Tibial artery (tissue), 4 donors: ENCODE data around the gene AMOTL1.

Experiments
- DNase-seq, 2 donors: peaks; one replicate each; pipeline ENCODE4 v3.0.0-alpha.2; 2019
- H3K27ac ChIP-seq, 2 donors: fragments of 200-600 bp; sonication (generic) in 1 of 2; 1 replicate in 1 of 2; 2 replicates in 1 of 2; pipeline ENCODE4 v1.5.1; 2018 to 2019; ENCODE audit warnings: mild to moderate bottlenecking in 1 of 2
- H3K27me3 ChIP-seq, 2 donors: fragments of 200-600 bp; sonication (generic) in 1 of 2; one replicate each; pipeline versions ENCODE4 v1.5.1 to v1.6.0; 2016 to 2019
- H3K36me3 ChIP-seq, 3 donors: fragments of 200-600 bp; sonication (generic) in 2 of 3; one replicate each; pipeline ENCODE4 v1.5.1; 2016 to 2019; ENCODE audit warnings: mild to moderate bottlenecking in 2 of 3
- H3K4me1 ChIP-seq, 4 donors: fragments of 200-600 bp; sonication (generic) in 2 of 4; 1 replicate in 3 of 4; 2 replicates in 1 of 4; pipeline ENCODE4 v1.5.1; 2016 to 2019
- H3K4me3 ChIP-seq, 2 donors: fragments of 200-600 bp; sonication (generic) in 1 of 2; 1 replicate in 1 of 2; 2 replicates in 1 of 2; pipeline ENCODE4 v1.5.1; 2018 to 2019; ENCODE audit warnings: mild to moderate bottlenecking in 2 of 2
- H3K9me3 ChIP-seq, 3 donors: fragments of 200-600 bp; sonication (generic) in 1 of 3; one replicate each; pipeline ENCODE4 v1.5.1; 2016 to 2019
- intact Hi-C: fragments of 100-400 bp; cut with DNase I; formaldehyde crosslinking; loops from one replicate; pipeline ENCODE4 v1.15.0; 2023; ENCODE audit warnings: low total_unique reads
- TF ChIP-seq, protein P1 (sequence below), 2 experiments: fragments of 200-600 bp in 1 of 2; fragments of 450-650 bp in 1 of 2; IDR thresholded peaks; one replicate each; pipeline ENCODE4 v1.5.1; 2017 to 2019; ENCODE audit warnings: antibody characterized with exemption in 2 of 2, mild to moderate bottlenecking in 1 of 2, moderate library complexity in 1 of 2

The AMOTL1 gene

GRCh38 chr11:94731880-94732601, 36.1 kb upstream of the AMOTL1 start:
- Histone ChIP-seq H3K4me3 (no peak overlapping the region), H3K9me3 (no peaks in the 10 kb centered on the region), H3K36me3 (no peaks in the 10 kb centered on the region), H3K27me3 (no peaks in the 10 kb centered on the region), H3K4me1 (peaks cover 0 to 4% (median under 1%) of the 10 kb centered on the region in 4 donors), H3K27ac (no peak overlapping the region)
- intact Hi-C loops: no loop called here
- DNase-seq: peak in 1 of 2 donors; percentile 24
- TF ChIP-seq, protein P1, sequence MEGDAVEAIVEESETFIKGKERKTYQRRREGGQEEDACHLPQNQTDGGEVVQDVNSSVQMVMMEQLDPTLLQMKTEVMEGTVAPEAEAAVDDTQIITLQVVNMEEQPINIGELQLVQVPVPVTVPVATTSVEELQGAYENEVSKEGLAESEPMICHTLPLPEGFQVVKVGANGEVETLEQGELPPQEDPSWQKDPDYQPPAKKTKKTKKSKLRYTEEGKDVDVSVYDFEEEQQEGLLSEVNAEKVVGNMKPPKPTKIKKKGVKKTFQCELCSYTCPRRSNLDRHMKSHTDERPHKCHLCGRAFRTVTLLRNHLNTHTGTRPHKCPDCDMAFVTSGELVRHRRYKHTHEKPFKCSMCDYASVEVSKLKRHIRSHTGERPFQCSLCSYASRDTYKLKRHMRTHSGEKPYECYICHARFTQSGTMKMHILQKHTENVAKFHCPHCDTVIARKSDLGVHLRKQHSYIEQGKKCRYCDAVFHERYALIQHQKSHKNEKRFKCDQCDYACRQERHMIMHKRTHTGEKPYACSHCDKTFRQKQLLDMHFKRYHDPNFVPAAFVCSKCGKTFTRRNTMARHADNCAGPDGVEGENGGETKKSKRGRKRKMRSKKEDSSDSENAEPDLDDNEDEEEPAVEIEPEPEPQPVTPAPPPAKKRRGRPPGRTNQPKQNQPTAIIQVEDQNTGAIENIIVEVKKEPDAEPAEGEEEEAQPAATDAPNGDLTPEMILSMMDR (IDR thresholded peaks at IDR 0.05): no peak

GRCh38 chr11:94732617-94733281, 35.4 kb upstream of the AMOTL1 start:
- DNase-seq: no peak
- Histone ChIP-seq H3K4me1 (peaks cover 0 to 10% (median 1%) of the 10 kb centered on the region in 4 donors), H3K36me3 (no peaks in the 10 kb centered on the region), H3K27ac (no peak overlapping the region), H3K27me3 (no peaks in the 10 kb centered on the region), H3K4me3 (no peak overlapping the region), H3K9me3 (no peaks in the 10 kb centered on the region)
- TF ChIP-seq, protein P1 (IDR thresholded peaks at IDR 0.05): no peak
- intact Hi-C loops: no loop called here

DNA sequence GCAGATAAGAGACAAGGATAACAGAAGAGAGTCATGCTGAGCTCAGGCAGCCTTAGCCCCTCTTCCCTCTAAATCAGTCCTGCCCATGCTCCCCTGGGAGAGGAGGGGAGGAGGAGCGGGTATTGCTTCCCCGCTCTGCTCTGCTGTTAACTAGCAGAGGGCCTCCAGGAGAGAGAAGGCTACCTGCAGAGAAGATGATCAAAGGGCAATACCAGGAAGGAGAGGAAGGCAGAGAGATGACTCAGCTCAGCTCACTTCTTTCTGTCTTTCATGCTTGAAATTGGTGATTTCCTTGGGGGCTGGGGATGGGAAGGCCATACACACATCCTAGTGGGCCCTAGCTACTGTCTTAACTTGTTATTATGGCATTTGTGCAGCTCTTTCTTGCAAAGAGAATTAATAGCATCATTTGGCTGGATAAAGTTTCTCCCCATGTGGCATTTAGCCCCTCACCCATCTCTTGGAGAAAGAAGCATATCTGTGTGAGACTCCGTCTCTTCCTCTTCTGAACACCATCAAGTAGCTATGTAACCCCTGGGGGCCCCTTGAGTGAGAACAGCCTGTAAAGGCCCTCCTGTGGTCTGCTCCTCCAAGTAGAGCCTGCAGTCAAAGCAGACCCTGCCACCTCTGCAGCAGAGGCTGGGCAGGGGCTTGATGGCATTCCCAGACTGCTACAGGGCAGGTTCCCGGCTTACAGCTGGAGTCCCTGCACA, 33.4 kb upstream of the AMOTL1 start:
- H3K4me3 ChIP-seq: no peak overlapping the region
- DNase-seq: no peak
- no peaks in the 10 kb centered on the region for H3K36me3 ChIP-seq
- no peaks in the 10 kb centered on the region for H3K27me3 ChIP-seq
- H3K4me1 ChIP-seq: peaks cover 0 to 10% (median 1%) of the 10 kb centered on the region in 4 donors
- no peak overlapping the region for H3K27ac ChIP-seq
- H3K9me3 ChIP-seq: no peaks in the 10 kb centered on the region
- TF ChIP-seq, protein P1 (IDR thresholded peaks at IDR 0.05): no peak
- intact Hi-C loops: no loop called here

- peaks cover 0 to 12% (median 7%) of the 10 kb centered on the region in 4 donors for H3K4me1 ChIP-seq
- no peaks in the 10 kb centered on the region for H3K27me3 ChIP-seq
- no peaks in the 10 kb centered on the region for H3K36me3 ChIP-seq
- no peak overlapping the region for H3K27ac ChIP-seq
- intact Hi-C loops: no loop called here
- TF ChIP-seq, protein P1 (IDR thresholded peaks at IDR 0.05): no peak
- no peaks in the 10 kb centered on the region for H3K9me3 ChIP-seq
- H3K4me3 ChIP-seq: no peak overlapping the region
- DNase-seq: no peak
Observed at GRCh38 chr11:94735907-94736306, 32.2 kb upstream of the AMOTL1 start.

DNA sequence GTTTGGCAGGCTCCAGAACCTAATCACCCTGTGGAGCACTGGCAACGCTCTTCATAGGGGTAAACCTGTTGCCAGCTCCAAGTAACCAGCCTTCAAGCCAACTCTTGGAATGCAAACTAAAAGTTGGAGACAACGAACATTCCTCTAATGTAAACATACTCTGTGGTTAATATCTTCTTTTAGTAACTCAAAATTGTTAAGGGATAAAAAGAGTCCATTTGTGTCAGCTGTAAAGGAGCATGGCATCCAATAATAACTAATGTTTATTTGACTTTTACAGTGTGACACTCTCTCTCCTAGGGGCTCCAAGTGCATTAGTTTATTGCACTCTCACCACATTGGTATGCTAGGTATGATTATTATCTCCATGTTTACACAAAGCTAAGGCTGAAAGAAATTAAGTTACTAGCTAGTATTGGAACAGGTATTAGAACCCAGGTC, 31.0 kb upstream of the AMOTL1 start:
- Histone ChIP-seq H3K36me3 (no peaks in the 10 kb centered on the region), H3K4me1 (peaks cover 0 to 22% (median 16%) of the 10 kb centered on the region in 4 donors), H3K9me3 (no peaks in the 10 kb centered on the region), H3K4me3 (no peak overlapping the region), H3K27me3 (no peaks in the 10 kb centered on the region), H3K27ac (no peak overlapping the region)
- DNase-seq: no peak
- TF ChIP-seq, protein P1 (IDR thresholded peaks at IDR 0.05): no peak
- intact Hi-C loops: no loop called here
